ENCODE data around the gene CLRN3. TPM values are rescaled to one million over a fixed set of nuclear protein-coding genes. Genes with fewer than 3 reads are reported as not detected.

CLRN3 gene
- total and polyA plus RNA-seq, 3 donors from 2014 or later: 0.55 TPM; not detected in 2

Other genes with a start within 250 kb of the CLRN3 start
- under 1 TPM; 0.47 to 0.74 TPM for gene FOXI2, start 155.8 kb downstream of the CLRN3 start, total RNA-seq
- gene FOXI2, start 155.8 kb downstream of the CLRN3 start, polyA plus RNA-seq (ENCODE audit: insufficient read depth, low read depth, low replicate concordance): 0.30 TPM
- gene PTPRE, start 14.2 kb upstream of the CLRN3 start, total RNA-seq: 10 to 100 TPM; 15.3 to 26.6 TPM
- gene PTPRE, start 14.2 kb upstream of the CLRN3 start, polyA plus RNA-seq (ENCODE audit: insufficient read depth, low read depth, low replicate concordance): 10.0 TPM
- gene MKI67, start 233.5 kb upstream of the CLRN3 start, total RNA-seq: 1 to 10 TPM; 4.5 to 7.2 TPM
- 4.0 TPM for gene MKI67, start 233.5 kb upstream of the CLRN3 start, polyA plus RNA-seq (ENCODE audit: insufficient read depth, low read depth, low replicate concordance)